GM21423 (cell line): ENCODE data around the gene DLG2.
"Not testable (repeated sequence)": the region's sequence is repeated elsewhere in the genome, so short reads cannot be mapped to it uniquely, and the experiment has no call there.

ENCODE experiments used
- ATAC-seq: cut with Tn5 transposase; IDR thresholded peaks from one replicate; pipeline ENCODE4 v1.9.1; 2021; ENCODE audit warnings: mild to moderate bottlenecking, moderate library complexity; ENCODE audit not compliant: unreplicated experiment

Gene DLG2

GRCh38 chr11:85627332-85627997, at the start of gene DLG2:
Gene DLG2, minus strand, starts transcription at chr11:85627344.
- ATAC-seq = no peak

- no peak for ATAC-seq
Observed at GRCh38 chr11:85673393-85673792, 46.2 kb upstream of the DLG2 start.

DNA sequence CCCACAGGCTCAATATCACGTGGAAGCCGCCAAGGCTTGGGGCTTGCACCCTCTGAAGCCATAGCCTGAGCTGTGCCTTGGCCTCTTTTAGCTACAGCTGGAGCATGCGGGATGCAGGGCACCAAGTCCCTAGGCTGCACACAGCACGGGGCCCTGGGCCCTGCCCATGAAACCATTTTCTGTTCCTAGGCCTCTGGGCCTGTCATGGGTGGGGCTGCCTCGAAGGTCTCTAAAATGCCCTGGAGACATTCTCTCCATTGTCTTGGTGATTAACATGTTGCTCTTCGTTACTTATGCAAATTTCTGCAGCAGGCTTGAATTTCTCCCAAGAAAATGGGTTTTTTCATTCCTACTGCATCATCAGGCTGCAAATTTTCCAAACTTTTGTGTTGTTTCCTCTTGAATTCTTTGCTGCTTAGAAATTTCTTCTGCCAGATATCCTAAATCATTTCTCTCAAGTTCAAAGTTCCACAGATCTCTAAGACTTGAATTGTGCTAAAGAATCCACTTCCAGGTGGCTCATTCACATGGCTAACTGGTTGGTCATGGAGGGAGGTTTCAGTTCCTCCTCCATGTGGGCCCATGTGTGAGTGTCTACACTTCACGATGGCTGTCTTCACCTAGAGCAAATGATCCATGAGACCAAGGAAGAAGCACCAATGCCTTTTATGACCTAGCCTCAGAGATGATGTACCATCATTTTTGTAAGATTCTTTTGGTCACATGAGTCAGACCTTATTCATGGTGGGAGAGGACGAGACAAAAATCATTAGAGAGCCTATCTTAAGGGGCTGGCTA, 45.2 kb upstream of the DLG2 start:
- no peak for ATAC-seq

GRCh38 chr11:85670949-85671663, 44.0 kb upstream of the DLG2 start:
- not testable (repeated sequence) for ATAC-seq

DNA sequence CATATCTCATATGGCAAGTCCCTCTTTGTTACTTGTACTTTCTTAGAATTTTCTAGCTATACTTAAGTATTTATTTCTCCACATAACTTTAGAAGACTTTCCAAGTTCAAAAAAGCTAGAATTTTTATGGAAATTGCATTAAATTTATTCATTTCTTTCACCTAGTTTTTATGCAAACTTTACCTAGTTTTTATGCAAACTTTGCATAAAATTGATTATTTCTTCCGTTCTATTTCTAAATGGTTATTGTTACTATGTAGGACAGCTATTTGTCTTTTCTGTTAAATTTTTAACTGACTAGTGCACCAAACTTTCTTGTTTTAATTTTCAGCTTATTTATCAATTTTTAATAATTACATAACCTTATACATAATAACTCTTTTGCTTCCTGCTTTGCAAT, 41.0 kb upstream of the DLG2 start:
- ATAC-seq = no peak

DNA sequence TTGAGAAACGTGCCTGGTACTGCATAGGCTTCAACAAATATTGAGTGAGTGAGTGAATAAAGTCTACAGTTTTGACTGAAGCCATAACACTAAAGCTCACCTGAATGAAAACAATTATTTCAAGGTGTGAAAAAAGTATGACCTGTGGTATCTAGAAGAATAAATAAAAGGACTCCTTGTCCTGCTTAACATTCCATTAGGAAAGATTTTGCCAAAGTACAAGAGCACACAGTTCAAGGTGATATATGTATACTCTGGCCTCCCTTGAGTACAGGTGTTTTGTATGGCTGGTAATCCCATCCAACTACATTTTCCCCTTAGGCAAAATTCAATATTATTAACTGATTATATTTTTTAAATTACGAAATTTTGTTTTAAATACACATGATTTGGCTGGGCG, 39.5 kb upstream of the DLG2 start:
- ATAC-seq = no peak

DNA sequence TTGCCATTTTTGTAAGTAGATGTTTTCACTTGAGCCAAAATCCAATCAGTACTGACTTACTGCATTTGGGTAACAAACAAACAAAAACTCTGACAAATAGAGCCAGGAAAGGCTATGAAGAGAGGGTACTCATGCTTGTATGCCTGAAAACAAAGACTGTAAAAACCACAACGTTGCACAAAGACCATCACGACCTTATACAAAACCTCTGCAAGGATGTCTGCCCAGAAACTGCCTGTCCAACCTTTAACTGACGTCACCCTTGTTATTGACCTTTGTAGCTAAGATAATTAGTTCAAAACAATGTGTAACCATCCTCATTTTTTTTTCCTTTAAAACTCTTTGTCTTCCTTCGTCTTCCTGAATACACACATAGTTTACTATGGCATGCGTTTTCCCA, 38.6 kb upstream of the DLG2 start:
- ATAC-seq = no peak

DNA sequence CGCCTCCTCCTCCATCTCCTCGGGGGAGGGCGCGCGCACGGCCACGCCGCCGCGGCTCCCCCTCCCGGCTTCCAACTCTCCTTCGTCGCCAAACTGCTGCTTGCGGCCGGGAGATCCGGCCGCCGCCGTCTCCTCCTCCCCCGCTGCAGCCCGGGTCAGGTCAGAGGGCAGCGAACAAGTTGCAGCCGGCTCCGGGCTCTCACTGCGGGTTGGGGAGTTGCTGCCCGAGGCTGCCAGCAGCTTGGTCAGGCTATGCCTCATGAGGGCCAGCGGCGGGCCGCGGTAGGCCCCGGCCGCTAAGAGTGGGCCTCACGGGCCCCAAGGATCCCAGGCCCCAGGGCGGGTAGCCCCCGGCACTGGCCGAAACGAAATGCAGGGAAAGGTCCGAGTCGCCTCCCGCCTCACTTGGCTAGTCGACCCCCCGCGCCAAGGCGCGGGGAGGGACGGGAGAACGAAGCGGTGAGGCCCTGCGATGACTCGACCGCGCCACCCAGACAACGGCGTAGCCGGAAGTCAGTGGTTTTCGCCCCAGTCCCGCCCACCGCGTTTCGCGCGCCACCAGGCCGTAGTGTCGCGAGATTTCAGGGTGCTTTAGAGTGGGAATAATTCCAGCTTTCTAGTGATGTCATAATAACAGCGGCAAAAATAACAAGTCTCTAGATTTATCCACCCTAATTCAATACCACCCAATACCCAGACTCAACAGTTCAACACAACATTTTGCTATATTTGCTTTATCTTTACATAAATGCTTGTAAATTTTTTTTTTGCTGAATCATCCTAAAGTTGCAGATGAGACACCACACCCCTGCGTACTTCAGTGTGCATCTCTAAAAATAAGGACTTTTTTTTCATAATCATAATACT, 37.7 kb upstream of the DLG2 start, which contains the start of gene CREBZF:
Gene CREBZF, minus strand, starts transcription at position 515 of the 867 bp plus-strand sequence. Its CDS starts 254 bp downstream, at position 261.
- ATAC-seq = peak; percentile 94

GRCh38 chr11:85663753-85664614, 36.8 kb upstream of the DLG2 start:
- peak; percentile 61 for ATAC-seq

GRCh38 chr11:85663080-85663752, 36.1 kb upstream of the DLG2 start:
- no peak for ATAC-seq

GRCh38 chr11:85661972-85662664, 35.0 kb upstream of the DLG2 start:
- ATAC-seq = no peak

DNA sequence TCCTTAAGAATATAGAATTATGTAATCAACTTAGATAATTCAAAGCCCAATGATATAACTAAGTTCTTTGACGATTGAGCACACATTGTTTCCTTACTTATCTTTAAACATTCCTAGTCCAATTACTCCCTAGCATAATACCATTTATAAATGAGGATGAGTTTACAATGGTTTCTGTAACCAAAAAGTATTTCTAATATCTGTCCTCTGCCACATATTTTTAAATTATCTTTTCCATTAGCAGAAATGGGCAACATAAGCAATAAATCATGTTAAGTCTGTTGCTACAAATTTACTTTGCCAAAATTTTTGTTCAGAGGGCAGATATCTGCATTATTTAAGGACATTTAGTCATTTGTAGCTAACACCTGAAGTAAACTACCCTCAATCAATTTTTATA, 31.0 kb upstream of the DLG2 start:
- ATAC-seq = no peak

GRCh38 chr11:85656777-85657176, 29.6 kb upstream of the DLG2 start:
- ATAC-seq = no peak

GRCh38 chr11:85654343-85654742, 27.2 kb upstream of the DLG2 start:
- not testable (repeated sequence) for ATAC-seq

GRCh38 chr11:85652786-85653447, 25.8 kb upstream of the DLG2 start:
- ATAC-seq = no peak

GRCh38 chr11:85651118-85651517, 24.0 kb upstream of the DLG2 start:
- no peak for ATAC-seq

GRCh38 chr11:85647604-85648299, 20.6 kb upstream of the DLG2 start, which contains the start of gene TMEM126A:
Gene TMEM126A, plus strand, starts transcription at chr11:85647967. Its CDS starts 2,289 bp downstream, at chr11:85650256.
- ATAC-seq = peak; percentile 99
